ENCODE data around the gene RASGRP1.

DNA sequence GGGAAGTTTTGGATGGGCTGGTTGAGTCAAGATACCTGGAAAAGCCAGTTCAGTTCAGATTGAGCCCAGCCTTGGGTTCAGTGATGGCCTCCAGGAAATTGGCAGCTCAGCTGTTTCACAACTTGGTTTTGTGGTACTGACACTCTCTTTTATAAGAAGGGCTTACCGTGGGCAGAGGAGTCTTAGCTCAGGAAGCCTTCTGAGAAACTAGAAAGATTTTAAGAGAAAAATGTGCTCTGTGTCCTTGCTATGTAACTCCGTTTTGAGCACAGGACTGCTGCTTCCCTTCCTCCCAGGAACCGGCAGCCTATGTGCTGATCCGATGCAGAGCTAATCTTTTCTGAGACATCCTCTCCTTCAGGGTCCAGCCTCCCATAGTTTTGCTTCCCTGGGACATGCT lies 46.6 kb upstream of the RASGRP1 start:
- TF ChIP-seq FOXP2 (optimal IDR thresholded peaks at IDR 0.05; ENCODE audit: borderline replicate concordance, extremely low read depth, extremely low read length, insufficient read depth) (no peak), TAF1 (IDR thresholded peaks at IDR 0.05; ENCODE audit: borderline replicate concordance, insufficient read depth, low read length) (no peak), SIN3A (IDR thresholded peaks at IDR 0.05; ENCODE audit: borderline replicate concordance, insufficient read depth, low read length) (no peak), POLR2AphosphoS5 (IDR thresholded peaks at IDR 0.05; ENCODE audit: low read depth, low read length) (no peak)
- TF ChIP-seq, protein P1, sequence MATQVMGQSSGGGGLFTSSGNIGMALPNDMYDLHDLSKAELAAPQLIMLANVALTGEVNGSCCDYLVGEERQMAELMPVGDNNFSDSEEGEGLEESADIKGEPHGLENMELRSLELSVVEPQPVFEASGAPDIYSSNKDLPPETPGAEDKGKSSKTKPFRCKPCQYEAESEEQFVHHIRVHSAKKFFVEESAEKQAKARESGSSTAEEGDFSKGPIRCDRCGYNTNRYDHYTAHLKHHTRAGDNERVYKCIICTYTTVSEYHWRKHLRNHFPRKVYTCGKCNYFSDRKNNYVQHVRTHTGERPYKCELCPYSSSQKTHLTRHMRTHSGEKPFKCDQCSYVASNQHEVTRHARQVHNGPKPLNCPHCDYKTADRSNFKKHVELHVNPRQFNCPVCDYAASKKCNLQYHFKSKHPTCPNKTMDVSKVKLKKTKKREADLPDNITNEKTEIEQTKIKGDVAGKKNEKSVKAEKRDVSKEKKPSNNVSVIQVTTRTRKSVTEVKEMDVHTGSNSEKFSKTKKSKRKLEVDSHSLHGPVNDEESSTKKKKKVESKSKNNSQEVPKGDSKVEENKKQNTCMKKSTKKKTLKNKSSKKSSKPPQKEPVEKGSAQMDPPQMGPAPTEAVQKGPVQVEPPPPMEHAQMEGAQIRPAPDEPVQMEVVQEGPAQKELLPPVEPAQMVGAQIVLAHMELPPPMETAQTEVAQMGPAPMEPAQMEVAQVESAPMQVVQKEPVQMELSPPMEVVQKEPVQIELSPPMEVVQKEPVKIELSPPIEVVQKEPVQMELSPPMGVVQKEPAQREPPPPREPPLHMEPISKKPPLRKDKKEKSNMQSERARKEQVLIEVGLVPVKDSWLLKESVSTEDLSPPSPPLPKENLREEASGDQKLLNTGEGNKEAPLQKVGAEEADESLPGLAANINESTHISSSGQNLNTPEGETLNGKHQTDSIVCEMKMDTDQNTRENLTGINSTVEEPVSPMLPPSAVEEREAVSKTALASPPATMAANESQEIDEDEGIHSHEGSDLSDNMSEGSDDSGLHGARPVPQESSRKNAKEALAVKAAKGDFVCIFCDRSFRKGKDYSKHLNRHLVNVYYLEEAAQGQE (IDR thresholded peaks at IDR 0.05; ENCODE audit: insufficient read depth in 1 of 2, low read depth in 2 of 2, low read length in 2 of 2): no peak

Data from PFSK-1 (cell line).